Neural progenitor cell (in vitro differentiated cells): ENCODE results near the gene CD244.

Experiments
- EZH2 ChIP-seq: fragments of 200-600 bp; sonication (generic); IDR thresholded peaks from 2 replicates; pipeline ENCODE4 v1.6.1; 2017; ENCODE audit warnings: antibody characterized with exemption, mild to moderate bottlenecking, moderate library complexity
- EZH2phosphoT487 ChIP-seq: fragments of 200-600 bp; sonication (generic); IDR thresholded peaks from 2 replicates; pipeline ENCODE4 v1.6.1; 2017; ENCODE audit warnings: antibody characterized with exemption
- TF ChIP-seq, protein P1 (sequence below): fragments of 200-600 bp; sonication (generic); IDR thresholded peaks from 2 replicates; pipeline ENCODE4 v1.5.1; 2017; ENCODE audit warnings: antibody characterized with exemption, mild to moderate bottlenecking

- TF ChIP-seq EZH2phosphoT487 (no peak), EZH2 (no peak)
- TF ChIP-seq, protein P1, sequence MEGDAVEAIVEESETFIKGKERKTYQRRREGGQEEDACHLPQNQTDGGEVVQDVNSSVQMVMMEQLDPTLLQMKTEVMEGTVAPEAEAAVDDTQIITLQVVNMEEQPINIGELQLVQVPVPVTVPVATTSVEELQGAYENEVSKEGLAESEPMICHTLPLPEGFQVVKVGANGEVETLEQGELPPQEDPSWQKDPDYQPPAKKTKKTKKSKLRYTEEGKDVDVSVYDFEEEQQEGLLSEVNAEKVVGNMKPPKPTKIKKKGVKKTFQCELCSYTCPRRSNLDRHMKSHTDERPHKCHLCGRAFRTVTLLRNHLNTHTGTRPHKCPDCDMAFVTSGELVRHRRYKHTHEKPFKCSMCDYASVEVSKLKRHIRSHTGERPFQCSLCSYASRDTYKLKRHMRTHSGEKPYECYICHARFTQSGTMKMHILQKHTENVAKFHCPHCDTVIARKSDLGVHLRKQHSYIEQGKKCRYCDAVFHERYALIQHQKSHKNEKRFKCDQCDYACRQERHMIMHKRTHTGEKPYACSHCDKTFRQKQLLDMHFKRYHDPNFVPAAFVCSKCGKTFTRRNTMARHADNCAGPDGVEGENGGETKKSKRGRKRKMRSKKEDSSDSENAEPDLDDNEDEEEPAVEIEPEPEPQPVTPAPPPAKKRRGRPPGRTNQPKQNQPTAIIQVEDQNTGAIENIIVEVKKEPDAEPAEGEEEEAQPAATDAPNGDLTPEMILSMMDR = no peak
Measured at GRCh38 chr1:160883581-160884513, 21.2 kb upstream of the CD244 start.
